GM19395 (cell line): ENCODE results near the gene EFCAB8.
"Not testable (repeated sequence)": the region's sequence is repeated elsewhere in the genome, so short reads cannot be mapped to it uniquely, and the experiment has no call there.

ENCODE experiments used
- ATAC-seq: cut with Tn5 transposase; IDR thresholded peaks from one replicate; pipeline ENCODE4 v1.9.1; 2021; ENCODE audit warnings: mild to moderate bottlenecking, moderate library complexity; ENCODE audit not compliant: unreplicated experiment

The EFCAB8 gene

GRCh38 chr20:32839982-32840285 lies 18.8 kb upstream of the EFCAB8 start:
- ATAC-seq, result no peak

DNA sequence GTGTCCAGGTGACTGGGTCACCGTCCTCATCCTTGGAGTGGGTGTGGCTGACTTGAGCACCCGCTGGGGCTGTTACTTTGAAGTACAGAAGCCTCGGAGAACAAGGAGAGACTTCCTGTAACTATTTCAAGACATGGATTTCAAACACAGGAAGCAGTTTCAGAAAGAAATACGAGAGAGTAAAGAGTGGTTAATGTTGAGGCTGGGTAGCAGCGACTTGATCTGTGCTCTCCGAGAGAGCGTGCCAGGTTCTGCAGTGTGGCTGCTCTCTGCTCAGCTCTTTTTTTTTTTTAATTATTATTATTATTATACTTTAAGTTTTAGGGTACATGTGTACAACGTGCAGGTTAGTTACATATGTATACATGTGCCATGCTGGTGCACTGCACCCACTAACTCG lies 17.5 kb upstream of the EFCAB8 start:
- ATAC-seq, result no peak

DNA sequence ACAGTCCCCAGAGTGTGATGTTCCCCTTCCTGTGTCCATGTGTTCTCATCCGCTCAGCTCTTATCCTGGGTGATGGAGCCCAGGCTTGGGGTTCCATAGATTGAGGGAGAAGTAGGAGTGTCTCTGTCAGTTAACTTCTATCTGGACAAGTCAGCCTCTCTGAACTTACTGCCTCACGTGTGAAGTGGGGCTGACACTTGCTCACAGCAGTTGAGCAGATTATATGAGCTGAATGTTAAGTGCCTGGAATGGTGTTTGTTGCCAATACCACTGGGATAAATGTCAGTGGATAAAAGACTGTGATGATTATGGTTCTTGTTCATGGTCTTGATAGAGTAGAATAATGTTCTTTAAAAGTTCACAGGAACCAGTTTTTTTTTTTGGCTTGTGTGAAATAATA lies 17.1 kb upstream of the EFCAB8 start:
- ATAC-seq, result no peak

DNA sequence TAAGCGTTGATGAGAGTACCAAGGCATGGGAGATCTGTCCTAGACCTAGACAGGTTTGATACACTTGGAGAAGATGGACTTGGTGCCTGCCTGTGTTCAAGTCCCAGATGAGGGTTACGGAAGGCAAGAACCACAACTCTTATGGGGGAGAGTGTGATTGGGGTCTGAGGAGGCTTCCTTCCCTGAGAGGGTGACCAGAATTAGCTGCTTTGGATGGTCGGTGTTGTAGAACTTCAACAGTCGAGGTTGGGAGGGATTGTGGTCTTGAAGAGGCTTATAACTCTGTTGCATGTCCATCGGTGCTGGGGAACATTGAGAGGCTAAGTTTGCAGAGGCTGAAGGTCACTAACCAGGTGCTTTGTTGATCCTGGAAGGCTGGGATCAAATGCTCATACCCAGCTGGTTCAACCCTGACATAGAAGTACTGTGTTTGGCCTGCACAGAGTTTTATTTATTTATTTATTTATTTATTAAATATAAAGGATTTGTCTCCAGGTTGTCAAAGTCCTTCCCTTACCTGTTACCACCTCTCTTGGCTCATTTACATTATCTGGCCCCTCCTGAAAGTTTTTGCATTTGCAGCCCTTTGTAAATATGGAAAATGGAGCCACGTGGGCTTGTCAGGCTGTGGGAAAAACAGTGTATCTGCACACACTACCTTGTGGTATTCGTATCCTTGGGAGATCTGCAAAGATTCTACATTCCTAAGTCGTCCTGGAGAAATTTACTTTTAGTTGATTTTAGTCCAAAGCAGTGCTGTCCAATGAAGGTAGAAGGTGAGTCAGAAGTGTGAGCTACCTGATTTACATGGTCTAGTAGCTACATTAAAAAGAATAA lies 15.8 kb upstream of the EFCAB8 start:
- ATAC-seq, result no peak

- ATAC-seq, result no peak
These were observed 12.9 kb upstream of the EFCAB8 start for GRCh38 chr20:32845786-32846185.

DNA sequence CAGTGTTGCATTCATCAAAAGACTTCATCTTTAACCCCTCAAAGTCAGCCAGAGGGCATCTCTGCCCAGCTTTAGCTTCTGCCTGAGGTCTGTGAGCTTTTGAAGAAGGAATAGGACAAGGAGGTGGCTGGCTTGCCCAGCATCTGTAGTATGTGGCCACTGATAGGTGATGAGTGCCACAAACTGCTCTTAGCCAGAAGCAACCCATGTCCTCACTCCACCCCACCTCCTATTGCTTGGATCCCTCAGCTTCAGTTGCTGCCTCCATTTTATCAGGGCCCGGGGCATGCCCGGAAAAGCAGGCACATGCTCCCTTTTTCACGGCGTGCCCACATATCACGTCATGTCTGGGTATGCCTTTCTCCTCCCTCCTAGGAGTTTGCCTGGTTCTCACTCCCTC lies 11.9 kb upstream of the EFCAB8 start:
- ATAC-seq, result no peak

GRCh38 chr20:32847964-32848363 lies 10.8 kb upstream of the EFCAB8 start:
- no peak for ATAC-seq

GRCh38 chr20:32848846-32849245 lies 9.9 kb upstream of the EFCAB8 start:
- no peak for ATAC-seq

DNA sequence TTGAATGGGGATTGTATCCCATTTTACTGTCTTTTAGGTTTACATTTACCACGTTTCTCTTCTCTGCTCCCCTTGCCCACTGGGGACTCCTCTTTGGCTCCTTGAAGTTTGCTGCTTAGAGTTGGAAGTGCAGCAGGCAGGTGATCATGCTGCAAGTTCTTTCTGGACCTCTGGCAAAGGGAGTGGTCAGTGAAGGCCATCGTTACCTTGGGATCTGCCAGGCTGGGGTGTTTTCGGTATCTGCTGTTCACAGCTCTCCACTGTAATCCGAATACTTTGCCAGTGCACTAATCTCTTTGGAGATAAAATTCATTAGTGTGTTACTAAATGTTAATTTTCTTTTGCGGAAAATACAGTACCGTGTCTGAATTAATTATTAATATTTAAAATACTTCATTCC lies 9.1 kb upstream of the EFCAB8 start:
- ATAC-seq, result no peak

DNA sequence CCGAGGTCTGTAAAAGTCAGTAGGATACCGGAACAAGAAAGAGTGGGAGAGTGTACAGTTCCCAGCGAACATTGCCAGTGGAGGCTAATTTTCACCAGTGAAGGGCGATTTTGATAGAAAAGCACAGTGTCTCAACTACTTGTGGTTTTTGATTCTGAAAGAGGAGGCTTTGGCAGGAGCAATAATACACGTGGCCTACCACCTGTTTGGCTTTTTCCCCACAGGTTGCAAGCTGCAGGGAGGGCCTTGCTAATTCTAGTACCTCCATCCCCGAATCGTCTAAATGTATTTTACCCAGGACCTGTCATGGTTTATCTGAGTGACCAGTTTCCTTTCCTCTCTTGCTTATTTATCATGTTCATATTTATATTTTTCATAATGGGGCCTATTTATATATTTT lies 3.3 kb upstream of the EFCAB8 start:
- ATAC-seq, result no peak

DNA sequence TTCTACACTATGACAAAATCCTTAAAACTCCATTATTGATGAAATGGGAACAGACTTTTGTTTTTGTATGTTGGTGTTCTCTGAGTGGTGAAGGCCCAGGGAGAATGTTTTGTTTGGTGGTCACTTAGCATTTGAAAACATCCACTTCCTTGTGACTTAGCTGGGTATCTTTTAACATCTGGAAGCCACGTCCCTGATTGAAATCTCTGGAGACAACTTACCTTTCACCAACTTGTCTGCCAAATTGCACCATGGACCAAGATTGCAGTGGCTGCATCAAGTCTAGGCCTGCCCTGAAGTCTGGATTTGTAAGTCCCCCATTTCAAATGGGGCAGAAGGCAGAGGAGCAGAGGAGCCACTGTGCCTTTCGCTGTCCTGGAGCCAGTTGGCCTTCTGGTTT lies 534 bp upstream of the EFCAB8 start:
- no peak for ATAC-seq

DNA sequence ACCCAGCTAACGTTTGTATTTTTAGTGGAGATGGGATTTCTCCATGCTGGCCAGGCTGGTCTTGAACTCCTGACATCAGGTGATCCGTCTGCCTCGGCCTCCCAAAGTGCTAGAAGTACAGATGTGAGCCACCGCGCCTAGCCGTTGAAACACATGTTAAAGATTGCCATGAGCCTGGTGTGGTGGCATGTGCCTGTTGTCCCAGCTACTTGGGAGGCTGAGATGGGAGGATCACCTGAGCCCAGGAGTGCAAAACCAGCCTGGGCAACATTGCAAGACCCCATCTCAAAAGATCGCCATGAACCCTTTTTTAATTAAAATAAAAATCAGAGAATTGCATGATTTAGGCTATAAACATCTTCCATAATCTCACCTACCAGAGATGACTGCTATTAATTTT lies 2.7 kb downstream of the EFCAB8 start:
- ATAC-seq, result no peak

DNA sequence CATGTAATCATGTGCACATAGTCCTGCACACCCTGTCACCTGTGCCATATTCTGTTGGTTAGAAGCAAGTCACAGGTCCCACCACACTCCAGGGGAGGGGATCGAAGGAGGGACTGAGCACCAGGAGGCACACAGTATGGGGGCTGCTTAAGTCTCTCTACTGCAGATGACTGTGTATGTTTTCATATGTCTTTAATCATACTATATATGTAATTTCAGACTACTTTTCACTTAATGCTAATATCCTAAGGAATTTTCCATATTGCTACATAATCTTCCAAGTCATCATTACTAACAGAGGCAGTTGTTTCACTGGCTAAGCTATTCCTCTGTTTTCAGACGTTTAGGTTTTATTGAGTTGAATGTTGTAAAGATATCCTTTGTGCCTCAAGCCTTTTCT lies 10.8 kb downstream of the EFCAB8 start:
- ATAC-seq, result no peak

GRCh38 chr20:32870526-32870925 lies 11.8 kb downstream of the EFCAB8 start:
- ATAC-seq, result not testable (repeated sequence)

DNA sequence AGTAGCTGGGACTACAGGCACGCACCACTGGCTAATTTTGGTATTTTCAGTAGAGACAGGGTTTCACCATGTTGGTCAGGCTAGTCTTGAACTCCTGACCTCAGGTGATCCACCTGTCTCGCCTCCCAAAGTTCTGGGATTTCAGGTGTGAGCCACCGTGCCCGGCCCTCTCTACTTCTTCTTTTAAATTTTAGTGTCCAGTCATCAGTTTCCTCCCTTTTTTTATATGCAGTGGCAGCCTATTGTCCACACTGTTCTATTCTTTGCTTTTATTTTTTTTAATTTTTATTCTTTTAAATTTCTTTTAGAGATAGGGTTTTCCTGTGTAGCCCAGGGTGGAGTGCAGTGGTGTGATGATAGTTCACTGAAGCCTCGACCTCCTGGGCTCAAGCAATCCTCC lies 12.3 kb downstream of the EFCAB8 start:
- ATAC-seq, result no peak

DNA sequence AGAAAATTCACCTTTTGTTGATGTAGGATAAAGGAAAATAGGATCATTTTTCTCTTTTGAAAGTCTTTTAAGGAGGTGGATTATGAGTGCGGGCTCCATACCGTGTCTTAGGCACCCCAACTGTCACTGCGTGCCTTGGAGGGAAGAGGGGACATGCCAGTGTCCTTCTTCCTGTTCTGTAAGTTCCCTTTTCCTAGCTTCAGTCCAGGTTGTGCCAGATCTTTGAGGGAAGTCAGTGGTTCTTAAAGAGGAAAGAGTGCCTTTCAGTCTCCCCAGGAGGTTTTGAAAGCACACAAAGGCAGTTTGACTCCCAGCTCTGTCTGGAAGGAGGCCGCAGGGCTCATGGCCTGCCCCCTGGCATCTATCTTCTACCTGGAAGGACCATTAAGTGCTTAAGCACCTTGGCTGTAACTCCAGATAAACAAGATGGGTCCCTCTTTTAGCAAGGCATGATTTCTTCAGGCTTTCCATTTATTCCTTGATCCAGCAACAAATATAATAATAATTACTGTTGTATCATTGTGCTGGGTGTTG lies 13.0 kb downstream of the EFCAB8 start:
- ATAC-seq, result no peak

- no peak for ATAC-seq
These were observed 13.5 kb downstream of the EFCAB8 start for GRCh38 chr20:32872266-32872665.

DNA sequence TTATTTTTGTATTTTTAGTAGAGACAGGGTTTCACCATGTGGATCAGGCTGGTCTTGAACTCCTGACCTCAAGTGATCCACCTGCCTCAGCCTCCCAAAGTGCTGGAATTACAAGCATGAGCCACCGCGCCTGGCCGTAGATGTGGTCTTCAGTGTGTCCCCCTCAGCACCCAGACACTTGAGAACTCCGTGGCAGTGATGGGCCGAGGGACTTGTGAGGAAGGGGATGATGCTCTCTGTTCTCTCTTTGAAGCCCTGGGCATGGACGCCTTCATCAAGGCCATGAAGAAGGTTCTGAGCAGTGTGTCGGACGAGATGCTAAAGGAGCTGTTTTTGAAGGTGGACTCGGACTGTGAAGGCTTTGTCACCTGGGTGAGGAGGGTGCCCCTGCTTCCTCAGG lies 16.9 kb downstream of the EFCAB8 start:
- ATAC-seq, result no peak

- ATAC-seq, result no peak
These were observed 18.8 kb downstream of the EFCAB8 start for GRCh38 chr20:32877507-32877906.

DNA sequence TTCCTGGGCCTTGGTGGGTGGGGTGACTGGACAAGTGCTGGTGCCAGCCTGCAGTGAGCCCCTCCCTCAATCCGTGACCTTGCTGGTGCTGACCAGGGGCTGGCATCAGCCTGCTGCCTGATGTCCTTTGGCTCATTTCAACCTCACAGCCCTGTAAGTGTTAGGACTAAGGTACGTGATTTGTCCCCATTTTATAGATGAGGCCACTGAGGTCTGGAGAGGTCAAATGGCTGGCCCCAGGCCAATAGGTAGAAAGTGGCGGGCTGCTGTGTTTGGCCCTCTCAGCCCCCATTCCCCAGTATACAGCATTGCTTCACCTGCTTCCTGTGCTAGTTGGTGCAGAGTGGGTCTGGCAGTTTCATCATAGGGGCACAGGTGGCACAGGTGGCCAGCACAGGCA lies 20.1 kb downstream of the EFCAB8 start:
- ATAC-seq, result no peak

DNA sequence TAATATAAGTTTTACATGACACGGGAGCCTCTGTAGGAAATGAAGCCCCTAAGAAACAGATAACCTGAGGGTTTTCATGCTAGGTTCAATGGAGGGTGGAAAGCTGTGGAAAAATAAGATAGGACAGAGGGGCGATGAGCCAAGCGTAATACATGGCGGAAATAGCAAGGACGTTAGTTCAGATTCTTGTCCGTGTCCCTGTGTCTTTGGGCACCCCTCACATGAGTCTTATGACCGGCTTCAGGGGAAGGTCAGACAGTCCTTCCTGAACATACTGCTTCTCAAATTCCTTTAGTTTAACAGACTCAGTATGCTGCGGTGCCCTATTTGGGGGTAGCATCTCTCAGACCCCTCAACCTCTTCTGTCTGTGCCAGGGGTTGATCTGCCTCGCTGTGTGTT lies 20.8 kb downstream of the EFCAB8 start:
- no peak for ATAC-seq

DNA sequence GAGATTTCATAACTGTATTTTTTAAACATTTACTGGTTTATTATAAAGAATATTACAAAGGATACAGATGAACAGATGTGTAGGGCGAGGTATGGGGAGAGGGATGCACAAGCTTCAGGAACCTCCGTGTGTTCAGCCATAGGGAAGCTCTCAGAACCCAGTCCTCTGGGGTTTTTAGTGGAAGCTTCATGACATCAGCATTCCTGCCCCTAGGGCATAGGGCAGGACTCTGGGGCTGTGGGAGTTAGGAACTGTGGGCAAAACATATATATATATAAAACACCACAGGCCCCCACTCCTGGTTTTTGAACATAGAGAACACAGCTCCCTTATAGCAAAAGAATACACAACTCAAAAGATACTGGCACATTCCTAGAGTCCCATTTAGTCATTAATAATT lies 21.9 kb downstream of the EFCAB8 start:
- ATAC-seq, result no peak

DNA sequence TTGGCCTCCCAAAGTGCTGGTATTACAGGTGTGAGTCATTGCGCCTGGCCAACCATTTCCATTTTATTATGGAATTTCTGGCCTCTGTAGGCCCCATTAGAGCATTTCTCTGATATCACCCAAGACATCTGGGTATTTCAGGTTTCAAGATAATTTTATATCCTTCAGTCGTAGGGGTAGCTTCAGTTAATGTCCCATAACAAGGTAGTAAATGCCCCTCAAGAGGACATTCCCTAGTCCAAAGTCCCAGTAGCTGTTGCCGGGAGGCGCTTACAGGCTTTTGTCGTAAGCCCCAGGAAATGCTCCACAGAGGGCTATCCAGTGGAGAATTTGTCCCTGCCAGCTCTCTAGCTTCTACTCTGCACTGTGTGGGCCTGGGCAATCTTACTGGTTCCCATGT lies 24.4 kb downstream of the EFCAB8 start:
- ATAC-seq, result no peak
